ENCODE results near the gene AQP6.

Gene AQP6

DNA sequence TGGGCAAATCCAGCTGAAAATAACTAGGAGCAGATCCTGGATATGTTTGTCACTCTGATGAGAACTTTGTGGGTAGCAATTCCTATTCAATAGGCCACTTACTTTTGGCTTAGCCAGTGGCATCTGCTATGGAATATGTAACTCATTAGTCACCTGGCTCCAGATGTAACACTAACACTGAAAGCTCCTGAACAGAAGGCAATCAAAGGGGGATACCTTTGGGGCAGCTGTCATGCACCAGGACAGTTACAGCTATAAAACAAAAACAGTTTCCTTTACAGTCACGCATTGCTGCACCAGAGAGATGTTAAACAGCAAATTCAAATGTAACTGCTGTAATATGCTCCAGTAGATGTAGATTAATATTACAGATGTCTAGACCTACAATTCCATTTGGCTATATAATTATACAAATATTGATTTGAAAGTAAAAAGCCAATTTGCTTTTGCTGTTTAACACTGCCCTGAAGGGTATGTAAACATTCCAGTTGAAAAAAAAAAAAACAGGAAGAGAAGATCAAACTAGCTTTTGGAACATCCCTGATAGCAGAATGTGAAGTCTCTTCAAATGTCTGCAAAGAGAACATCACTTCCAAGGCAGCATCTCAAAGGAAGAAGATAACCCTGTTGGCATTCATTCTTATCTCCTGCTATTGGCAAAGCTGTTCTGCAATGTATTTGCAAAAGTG is 34.2 kb downstream of the AQP6 start:
- no peak for TF ChIP-seq FOXP2 (optimal IDR thresholded peaks at IDR 0.05; ENCODE audit: borderline replicate concordance, extremely low read depth, extremely low read length, insufficient read depth)
- no peak for TF ChIP-seq SIN3A (IDR thresholded peaks at IDR 0.05; ENCODE audit: borderline replicate concordance, insufficient read depth, low read length)
- TF ChIP-seq, protein P1, sequence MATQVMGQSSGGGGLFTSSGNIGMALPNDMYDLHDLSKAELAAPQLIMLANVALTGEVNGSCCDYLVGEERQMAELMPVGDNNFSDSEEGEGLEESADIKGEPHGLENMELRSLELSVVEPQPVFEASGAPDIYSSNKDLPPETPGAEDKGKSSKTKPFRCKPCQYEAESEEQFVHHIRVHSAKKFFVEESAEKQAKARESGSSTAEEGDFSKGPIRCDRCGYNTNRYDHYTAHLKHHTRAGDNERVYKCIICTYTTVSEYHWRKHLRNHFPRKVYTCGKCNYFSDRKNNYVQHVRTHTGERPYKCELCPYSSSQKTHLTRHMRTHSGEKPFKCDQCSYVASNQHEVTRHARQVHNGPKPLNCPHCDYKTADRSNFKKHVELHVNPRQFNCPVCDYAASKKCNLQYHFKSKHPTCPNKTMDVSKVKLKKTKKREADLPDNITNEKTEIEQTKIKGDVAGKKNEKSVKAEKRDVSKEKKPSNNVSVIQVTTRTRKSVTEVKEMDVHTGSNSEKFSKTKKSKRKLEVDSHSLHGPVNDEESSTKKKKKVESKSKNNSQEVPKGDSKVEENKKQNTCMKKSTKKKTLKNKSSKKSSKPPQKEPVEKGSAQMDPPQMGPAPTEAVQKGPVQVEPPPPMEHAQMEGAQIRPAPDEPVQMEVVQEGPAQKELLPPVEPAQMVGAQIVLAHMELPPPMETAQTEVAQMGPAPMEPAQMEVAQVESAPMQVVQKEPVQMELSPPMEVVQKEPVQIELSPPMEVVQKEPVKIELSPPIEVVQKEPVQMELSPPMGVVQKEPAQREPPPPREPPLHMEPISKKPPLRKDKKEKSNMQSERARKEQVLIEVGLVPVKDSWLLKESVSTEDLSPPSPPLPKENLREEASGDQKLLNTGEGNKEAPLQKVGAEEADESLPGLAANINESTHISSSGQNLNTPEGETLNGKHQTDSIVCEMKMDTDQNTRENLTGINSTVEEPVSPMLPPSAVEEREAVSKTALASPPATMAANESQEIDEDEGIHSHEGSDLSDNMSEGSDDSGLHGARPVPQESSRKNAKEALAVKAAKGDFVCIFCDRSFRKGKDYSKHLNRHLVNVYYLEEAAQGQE (IDR thresholded peaks at IDR 0.05; ENCODE audit: insufficient read depth in 1 of 2, low read depth in 2 of 2, low read length in 2 of 2): no peak
- no peak for TF ChIP-seq TAF1 (IDR thresholded peaks at IDR 0.05; ENCODE audit: borderline replicate concordance, insufficient read depth, low read length)
- TF ChIP-seq POLR2AphosphoS5 (IDR thresholded peaks at IDR 0.05; ENCODE audit: low read depth, low read length): no peak

DNA sequence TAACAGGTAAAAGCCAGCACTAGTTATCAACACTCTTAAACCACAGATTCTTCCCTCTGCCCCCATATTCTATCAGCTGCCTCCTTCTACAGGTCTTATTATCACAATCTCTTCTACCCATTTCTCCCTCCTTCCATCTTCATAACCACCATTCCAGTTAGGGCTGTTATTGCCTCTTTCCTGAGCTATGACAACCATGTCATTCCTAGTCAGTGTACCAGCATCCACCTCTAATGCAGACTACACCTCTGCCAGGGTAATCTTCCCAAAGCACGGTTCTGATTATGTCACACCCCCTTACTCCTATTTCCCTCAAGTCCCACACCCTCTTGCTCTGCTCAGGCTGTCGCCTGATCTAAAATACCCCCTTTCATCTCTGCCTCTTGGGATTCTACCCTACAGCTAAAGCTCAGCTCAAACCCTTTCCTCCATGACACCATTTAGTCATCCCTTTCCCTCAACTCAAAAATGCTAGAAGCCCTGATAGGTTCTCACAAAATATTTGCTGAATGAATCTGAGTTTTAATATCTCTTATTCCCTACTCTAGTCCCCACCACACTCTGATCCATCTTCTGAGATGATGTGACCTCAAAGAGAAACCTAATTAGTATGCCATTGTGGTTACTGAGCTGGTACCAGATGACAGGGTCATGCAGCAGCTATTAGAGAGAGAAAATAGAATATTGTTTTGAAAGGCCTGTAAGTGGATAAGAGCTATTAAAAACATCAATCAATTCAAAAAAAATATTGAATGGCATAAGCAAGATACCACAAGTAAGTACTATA is 40.8 kb downstream of the AQP6 start:
- TF ChIP-seq POLR2AphosphoS5 (IDR thresholded peaks at IDR 0.05; ENCODE audit: low read depth, low read length): no peak
- TF ChIP-seq SIN3A (IDR thresholded peaks at IDR 0.05; ENCODE audit: borderline replicate concordance, insufficient read depth, low read length): no peak
- no peak for TF ChIP-seq FOXP2 (optimal IDR thresholded peaks at IDR 0.05; ENCODE audit: borderline replicate concordance, extremely low read depth, extremely low read length, insufficient read depth)
- TF ChIP-seq TAF1 (IDR thresholded peaks at IDR 0.05; ENCODE audit: borderline replicate concordance, insufficient read depth, low read length): no peak
- TF ChIP-seq, protein P1 (IDR thresholded peaks at IDR 0.05; ENCODE audit: insufficient read depth in 1 of 2, low read depth in 2 of 2, low read length in 2 of 2): no peak

DNA sequence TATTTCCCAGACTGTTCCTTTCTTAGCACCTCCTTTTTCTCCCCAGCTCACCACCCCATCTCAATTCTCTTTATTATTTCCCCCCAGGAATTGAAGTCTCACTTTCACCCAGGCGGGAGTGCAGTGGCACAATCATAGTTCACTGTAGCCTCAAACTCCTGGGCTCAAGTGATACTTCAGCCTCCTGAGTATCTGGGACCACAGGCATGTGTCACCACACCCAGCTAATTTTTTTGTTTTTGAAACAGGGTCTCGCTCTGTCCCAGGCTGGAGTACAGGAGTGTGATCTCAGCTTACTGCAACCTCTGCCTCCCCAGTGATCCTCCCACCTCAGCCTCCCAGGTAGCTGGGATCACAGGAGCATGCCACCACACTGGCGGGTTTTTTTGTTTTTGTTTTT is 41.6 kb downstream of the AQP6 start:
- TF ChIP-seq TAF1 (IDR thresholded peaks at IDR 0.05; ENCODE audit: borderline replicate concordance, insufficient read depth, low read length): no peak
- no peak for TF ChIP-seq SIN3A (IDR thresholded peaks at IDR 0.05; ENCODE audit: borderline replicate concordance, insufficient read depth, low read length)
- no peak for TF ChIP-seq POLR2AphosphoS5 (IDR thresholded peaks at IDR 0.05; ENCODE audit: low read depth, low read length)
- TF ChIP-seq, protein P1 (IDR thresholded peaks at IDR 0.05; ENCODE audit: insufficient read depth in 1 of 2, low read depth in 2 of 2, low read length in 2 of 2): no peak
- TF ChIP-seq FOXP2 (optimal IDR thresholded peaks at IDR 0.05; ENCODE audit: borderline replicate concordance, extremely low read depth, extremely low read length, insufficient read depth): no peak

DNA sequence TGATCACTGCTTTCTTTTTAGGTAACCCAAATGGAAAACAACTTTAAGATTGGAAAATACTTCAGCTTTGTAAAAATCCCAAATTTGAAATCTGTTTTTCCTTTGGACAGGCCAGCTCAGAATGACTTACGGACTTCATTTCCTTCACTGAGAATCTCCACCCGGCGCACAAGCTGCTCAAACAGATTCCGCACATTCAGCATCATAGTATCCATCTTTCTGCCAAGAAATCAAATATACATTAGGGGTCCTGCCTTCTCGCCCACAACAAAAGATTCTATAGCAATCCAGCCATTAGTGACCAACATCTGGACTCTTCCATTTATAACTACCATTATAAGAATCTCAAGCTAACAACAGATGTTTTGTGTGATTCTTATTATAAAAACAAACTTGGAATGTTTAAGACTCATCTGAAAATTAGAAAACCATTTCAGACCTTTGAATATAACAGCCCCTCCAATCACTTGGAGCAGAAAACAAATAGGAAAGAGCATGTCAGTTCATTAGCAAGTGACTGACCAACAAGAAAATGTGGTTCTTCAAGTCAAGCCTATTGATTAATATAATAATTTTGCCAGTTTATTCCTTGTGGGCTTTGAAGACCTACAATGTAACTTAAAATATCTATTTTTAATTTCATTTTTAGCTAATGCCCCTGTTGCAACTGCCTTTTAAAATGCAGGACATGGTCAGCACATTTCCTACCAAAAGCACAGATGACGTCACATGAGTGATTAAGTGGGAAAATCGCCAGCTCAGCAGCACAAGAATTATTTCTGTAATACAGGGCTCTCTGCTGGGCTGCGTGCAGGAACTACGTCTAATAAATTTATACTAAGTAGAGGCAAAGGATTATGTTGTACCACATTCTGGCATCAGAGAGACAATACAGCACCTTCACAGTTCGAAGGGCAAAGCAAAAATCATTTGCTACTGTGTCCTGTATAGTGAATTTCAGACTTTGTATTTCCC is 44.0 kb downstream of the AQP6 start:
- TF ChIP-seq, protein P1 (IDR thresholded peaks at IDR 0.05; ENCODE audit: insufficient read depth in 1 of 2, low read depth in 2 of 2, low read length in 2 of 2): no peak
- TF ChIP-seq POLR2AphosphoS5 (IDR thresholded peaks at IDR 0.05; ENCODE audit: low read depth, low read length) (no peak), TAF1 (IDR thresholded peaks at IDR 0.05; ENCODE audit: borderline replicate concordance, insufficient read depth, low read length) (no peak), SIN3A (IDR thresholded peaks at IDR 0.05; ENCODE audit: borderline replicate concordance, insufficient read depth, low read length) (no peak), FOXP2 (optimal IDR thresholded peaks at IDR 0.05; ENCODE audit: borderline replicate concordance, extremely low read depth, extremely low read length, insufficient read depth) (no peak)
